ENCODE results near the gene CNTNAP2.

Gene CNTNAP2

DNA sequence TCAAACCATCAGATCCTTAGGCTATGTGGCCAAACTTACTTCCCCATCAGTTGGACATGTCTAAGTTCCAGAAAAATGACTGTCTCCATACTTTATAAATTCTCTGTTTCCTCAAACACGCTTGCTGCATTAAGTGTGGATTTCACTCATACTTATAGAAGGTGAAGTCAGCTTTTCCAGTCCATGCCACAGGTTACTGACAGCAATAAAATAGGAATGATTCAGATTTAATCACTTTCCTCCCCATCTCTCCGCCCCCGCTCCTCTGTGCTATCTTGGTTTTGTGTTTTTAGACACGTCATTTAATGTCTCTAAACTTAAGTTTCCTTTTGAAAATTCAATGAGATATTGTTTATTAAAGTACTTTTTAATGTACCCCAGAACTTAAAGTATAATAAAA, 1376.0 kb downstream of the CNTNAP2 start:
- peak; percentile 85 for DNase-seq (ENCODE audit: low read depth)

DNA sequence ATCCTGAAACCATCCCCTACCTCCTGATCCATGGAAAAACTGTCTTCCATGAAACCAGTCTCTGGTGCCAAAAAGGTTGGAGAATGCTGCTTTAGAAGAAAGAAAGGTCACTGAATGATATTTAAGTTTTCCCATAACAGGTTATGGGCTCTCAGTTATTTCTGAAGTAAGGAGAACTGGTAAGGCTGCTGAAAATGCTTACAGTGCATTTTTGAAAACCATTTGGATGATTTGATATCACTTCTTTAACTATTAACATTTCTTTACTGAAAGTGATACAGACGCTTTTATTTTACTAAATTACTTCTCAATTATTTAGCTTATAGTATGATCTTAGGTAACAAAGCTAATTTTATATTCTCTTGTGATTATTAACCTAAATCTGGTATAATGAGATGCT, 1379.6 kb downstream of the CNTNAP2 start:
- DNase-seq (ENCODE audit: low read depth) = no peak

DNA sequence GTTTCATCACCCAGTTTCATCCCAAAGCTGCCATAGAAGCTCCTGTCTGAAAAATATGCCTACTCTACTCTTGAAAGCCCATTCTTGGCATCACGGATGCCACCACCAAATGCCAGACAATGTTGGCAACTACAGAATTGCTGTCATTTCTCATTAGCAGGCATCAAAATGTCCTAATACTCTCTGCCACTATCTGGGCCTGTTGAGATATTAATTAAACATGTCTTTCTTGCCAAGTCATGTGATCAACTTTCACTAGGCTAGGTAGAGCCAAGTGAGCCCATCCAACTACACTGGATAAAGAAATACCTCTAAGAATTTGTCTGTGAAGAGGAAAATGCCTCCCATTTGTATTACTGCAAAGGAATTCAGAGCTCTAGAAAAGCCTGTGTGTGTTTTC, 1380.6 kb downstream of the CNTNAP2 start:
- no peak for DNase-seq (ENCODE audit: low read depth)

DNA sequence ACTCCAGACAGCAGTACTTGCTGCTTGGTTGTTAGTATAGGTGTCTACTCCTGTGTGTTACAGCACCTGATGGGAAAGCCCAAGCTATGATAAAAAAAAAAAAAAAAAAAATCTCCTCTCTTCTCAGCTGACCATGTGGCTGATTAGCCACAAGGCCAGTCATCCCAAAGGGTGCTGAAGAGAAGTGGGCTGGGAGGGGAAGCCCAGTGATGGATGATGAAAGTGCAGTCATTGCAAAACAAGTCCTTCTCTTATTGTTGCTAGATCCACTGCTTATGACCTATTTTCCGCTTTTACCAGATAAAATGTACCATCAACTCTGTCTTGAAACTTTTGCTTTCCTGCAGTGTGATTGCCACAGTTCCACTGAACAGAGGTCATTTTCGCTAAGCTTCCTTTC, 1381.5 kb downstream of the CNTNAP2 start:
- DNase-seq (ENCODE audit: low read depth) = no peak

DNA sequence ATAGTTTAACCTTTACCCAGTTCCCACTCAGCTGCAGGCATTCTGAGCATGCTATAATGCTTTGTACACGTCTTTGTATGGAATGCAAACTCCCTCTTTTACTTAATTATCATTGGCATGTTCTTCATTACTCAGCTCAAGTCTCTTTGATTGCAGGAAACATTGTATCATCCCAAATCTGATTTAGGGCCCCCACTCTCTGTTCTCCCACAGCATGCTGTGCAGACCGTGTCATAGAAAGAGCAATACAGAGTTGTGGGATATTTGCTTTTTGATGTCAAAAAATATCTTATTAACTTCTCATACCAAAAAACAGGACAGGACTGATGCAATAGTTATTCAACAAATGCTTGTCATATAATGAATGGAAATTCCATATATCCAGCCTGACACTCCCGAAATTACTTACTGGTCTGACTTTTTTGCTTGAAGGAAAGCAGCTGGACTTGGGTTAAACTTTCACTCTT, 1392.5 kb downstream of the CNTNAP2 start:
- peak; percentile 33 for DNase-seq (ENCODE audit: low read depth)

DNA sequence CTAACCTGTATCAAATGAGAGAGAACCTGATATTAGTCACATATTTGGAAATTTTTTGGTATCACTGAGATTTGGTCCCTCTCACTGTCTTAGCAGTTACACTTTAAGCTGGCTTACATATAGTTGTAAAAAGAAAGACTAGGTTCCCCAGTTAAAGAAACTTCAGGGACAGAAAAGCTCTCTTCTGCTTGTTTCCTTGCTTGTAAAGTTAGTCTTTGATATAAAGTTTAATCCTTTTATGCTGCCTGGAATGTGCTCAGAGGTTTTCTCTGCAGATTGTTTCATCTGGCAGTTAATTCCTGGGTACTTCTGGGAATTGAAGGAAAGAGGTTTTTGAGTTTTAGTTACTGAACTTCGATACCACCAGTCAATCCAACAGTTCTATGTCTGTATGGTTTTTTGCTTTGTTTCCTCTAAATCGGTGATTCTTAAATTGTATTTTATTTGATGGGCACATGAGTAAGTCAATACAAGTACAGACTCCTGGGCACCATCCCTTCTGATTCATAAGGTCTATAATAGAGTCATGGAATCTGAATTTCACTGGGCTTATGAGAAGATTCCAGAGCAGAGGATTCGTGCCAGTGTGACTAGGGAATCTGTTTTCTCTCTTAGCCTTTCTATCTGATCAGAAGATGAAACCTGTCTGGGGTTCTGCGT, 1393.1 kb downstream of the CNTNAP2 start:
- peak; percentile 77 for DNase-seq (ENCODE audit: low read depth)

DNA sequence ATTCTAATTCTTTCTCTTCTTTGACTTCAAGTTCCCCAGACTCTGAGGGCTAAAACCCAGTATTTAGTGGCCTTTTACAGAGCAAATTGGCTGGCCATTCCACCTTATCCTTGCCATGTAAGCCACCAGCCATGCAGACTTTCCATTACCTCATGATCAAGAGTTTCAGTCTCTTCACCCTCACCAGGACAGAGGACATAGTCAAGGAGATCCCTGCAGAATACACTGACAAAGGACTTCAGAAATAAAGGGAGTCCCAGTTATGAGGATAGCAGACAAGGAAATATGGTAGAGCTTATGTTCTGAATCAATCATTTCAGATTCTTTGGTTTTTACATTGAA, 1393.6 kb downstream of the CNTNAP2 start:
- DNase-seq (ENCODE audit: low read depth) = no peak

DNA sequence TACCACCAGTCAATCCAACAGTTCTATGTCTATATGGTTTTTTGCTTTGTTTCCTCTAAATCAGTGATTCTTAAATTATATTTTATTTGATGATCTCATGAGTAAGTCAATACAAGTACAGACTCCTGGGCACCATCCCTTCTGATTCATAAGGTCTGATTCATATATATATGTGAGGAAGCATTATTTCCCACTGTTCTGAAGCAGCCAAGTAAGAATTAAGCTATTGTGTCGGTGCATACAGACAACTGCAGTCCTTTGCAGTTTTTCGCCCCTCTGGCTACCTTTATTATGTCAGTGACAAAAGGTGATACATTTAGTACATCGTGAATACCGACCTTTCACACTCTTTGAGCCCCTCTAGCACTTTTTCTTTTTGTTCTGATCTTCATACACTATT, 1394.3 kb downstream of the CNTNAP2 start:
- DNase-seq (ENCODE audit: low read depth) = peak; percentile 89

DNA sequence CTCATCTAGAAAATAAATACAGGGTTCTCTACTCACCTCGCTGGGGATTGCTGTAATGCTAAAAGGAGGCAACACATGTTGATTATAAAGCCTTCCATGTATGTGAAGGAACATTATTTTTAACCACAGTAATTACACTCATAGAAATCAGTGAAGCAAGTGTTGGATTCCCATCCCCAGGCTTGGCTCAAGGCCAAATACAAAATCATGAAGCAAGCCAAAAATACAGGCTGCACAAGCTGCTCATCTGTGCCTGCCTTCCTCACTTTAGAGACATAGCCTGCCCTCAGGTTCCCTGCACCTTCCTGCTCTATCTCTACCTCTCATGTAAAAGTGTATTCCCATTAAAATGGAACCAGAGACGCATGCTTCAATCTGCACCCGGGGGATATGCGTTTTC, 1396.8 kb downstream of the CNTNAP2 start:
- no peak for DNase-seq (ENCODE audit: low read depth)

DNA sequence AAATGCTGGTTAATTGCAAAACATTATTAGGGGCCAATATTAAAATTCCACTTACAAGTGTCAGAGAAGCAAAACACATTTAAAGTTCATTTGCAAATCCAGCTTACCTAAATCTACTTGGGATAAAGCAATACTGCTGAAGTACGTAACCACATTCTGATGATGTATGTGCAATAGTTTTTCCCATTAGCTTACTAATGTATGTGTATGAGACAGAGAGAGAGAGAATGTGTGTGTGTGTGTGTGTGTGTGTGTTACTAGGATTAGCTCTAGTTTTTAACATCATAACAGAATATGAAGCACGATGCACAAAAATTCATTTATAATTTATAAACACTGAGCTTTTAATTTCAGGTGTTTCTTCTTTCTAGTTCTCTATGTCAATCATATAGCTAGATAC, 1399.8 kb downstream of the CNTNAP2 start:
- DNase-seq (ENCODE audit: low read depth) = no peak

DNA sequence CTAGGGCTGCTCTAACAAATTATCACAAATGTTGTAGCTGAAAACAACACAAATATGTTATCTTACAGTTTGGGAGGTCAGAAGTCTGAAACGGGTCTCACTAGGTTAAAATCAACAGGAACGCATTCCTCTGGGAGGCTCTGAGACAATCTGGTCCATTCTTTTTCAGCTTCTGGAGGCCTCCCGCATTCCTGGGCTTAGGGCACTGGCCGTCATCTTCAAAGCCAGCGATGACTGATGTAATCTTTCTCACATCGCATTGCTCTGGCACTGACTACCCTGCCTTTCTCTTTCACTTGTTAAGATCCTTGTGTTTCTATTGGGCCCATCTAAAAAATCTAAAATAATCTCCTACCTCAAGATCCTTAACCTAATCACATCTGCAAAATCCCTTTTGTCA, 1402.5 kb downstream of the CNTNAP2 start:
- DNase-seq (ENCODE audit: low read depth) = no peak

DNA sequence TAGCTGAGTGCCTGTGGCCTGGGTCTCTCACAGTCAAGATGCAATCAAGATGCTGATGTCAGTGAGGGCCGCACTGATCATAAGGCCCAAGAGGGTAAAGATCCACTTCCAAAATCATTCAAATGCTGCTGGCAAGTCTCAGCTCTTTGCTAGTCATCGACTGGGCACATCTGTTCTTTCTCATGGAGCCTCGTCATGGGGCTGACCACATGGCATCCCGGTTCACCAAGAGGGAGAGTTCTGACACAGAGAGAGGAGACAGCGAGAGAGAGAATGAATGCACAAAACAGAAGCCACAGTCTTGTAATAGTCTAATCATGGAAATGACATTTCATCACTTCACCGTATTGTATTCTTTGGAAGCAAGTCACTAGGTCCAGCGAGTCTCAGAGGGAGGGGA, 1406.5 kb downstream of the CNTNAP2 start:
- no peak for DNase-seq (ENCODE audit: low read depth)

DNA sequence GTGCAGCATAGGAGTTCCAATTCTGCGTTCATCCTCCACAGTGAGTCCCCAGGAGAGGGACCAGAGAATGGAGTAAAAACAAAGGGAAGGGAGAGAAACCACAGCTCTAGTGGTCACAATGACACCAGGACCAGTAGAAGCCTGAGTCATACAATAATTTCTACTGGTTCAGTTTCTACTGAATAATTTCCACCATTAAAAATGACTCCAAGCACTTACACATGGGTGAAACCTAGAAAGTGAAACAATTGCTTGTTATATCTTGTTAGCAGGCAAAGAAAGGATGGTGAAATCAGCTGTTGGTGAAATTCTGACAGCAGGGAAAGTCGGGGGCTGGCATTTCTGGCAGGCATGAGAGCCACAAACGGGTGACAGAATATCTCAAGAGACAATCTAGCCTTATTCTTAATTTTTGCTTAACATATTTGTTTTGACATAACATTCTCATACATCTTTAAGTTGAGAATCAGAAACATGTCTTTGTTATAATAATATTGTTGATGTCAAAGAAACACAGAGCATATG, 1408.2 kb downstream of the CNTNAP2 start:
- no peak for DNase-seq (ENCODE audit: low read depth)

DNA sequence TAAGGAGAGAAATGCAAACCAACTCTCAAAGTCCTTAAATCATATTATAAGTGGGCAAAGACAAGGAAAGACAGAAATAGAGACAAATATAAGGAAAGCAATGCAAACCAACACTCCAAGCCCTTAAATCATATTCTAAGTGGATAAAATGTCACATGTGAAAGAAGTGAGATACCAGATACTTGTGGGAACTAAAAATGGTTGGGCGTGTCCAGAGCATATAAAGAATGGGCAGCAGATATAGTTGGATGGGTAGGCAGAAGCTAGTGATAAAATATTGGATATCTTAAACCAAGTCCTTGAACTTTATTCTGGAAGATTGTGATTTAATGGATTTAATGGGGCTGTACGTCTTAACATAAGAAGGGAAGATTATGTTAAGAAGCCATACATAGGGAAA, 1408.7 kb downstream of the CNTNAP2 start:
- no peak for DNase-seq (ENCODE audit: low read depth)

DNA sequence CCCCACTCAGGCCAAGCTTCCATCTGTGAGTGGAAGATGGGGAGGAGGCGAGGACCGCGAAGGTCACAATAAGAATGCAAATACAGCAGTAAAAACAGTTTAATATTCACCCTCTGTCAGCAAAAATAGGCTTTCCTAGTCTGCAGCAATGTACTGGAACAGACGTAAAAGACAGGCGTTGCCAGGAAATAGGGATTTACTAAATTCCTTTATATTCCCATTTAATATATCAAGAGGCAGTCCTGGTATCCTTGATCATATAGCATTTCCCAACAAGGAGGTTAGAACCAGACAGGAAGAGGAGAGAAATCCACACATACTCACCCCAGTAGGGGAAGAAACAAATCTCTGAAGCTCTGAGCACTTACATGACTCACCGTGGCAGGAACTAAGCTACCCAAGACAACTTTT, 1419.1 kb downstream of the CNTNAP2 start:
- DNase-seq (ENCODE audit: low read depth) = peak; percentile 68

DNA sequence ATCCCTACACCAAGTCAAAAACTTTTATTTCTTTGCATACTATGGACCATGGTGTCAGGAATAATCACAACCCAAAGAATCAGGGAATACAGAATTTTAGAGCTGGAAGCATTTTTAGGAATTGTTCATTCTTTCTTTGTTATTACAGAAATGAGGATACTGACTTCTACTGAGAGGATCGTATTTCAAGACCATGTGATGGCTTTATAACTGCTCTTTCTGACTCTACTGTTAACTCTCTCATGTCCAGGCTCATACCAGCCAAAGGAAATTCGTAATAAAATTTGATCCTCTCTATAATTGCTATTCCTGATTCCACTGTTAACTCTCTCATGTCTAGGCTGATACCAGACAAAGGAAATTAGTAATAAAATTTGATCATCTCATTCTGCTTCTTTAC, 1423.1 kb downstream of the CNTNAP2 start:
- no peak for DNase-seq (ENCODE audit: low read depth)

DNA sequence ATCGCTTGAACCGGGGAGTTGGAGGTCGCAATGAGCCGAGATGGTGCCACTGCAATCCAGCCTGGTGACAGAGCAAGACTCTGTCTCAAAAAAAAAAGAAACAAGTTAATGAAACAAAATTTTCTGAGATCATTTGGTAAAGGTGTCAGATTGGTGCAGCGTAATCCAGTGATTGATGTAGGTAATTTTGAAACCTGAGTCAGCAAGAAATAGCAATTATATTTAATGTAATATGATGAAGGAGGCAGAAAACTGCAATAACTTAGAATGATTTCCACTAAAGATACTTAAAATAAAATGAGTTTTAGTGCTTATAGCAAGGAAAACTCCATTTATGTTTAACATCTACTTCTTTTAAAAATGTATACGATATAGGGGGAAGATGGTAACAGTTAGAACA, 1424.1 kb downstream of the CNTNAP2 start:
- no peak for DNase-seq (ENCODE audit: low read depth)

DNA sequence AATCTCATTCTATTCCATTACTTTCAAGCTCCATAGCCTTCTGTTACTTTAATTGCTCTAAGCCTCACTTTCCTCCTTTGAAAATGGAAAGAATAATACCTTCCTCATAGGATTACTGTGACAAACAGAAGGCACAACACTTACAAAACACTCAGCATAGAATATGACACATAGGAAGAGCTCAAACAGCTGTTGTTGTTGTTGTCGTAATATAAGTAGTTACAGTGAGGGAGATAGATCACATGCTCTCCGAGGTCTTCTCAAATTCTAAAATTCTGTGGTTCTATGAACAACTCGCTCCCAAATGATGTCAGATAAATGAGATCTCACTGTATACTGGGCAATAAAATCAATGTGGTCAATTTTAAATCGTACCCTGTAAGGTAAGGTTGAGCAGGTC, 1424.7 kb downstream of the CNTNAP2 start:
- DNase-seq (ENCODE audit: low read depth) = no peak

DNA sequence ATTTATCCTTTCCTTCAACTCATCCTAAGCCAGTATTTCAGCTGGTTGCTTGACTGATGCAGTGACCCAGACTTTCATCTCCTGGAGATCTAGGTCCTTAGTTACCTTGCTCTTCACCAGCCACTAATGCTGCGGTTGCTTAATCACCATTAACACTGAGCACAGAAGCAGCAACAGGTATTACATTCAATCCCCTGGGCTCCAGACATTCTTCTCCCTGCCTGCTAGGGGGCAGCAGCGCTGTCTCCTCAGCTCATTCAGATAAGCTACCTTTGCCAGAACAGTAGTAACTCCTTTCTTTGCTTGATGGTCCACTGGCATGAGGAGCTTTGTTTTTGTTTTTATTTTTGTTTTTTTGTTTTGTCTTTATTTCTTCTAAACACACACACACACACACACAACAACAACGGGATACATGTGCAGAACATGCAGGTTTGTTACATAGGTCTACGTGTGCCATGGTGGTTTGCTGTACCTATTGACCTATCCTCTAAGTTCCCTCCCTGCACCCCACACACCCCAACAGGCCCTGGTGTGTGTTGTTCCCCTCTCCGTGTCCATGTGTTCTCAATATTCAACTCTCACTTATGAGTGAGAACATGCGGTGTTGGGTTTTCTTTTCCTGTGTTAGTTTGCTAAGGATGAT, 1430.8 kb downstream of the CNTNAP2 start:
- peak; percentile 45 for DNase-seq (ENCODE audit: low read depth)

DNA sequence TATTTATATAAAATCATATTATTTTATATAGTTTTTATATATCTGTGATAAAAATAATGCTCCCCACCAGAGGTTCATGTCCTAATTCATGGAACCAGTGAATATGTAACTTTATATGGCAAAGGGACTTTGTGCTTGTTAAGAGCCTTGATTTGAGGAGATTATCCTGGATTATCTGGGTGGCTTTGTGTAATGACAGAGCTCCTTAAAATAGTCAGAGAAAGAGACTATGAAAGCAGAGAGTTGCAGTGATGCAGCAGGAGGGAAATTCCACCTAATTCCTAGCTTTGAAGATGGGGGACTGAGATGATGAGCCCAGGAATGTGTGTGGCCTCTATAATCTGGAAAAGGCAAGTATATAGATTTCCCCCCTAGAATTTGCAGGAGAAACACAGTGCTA, 1439.7 kb downstream of the CNTNAP2 start:
- DNase-seq (ENCODE audit: low read depth) = no peak

DNA sequence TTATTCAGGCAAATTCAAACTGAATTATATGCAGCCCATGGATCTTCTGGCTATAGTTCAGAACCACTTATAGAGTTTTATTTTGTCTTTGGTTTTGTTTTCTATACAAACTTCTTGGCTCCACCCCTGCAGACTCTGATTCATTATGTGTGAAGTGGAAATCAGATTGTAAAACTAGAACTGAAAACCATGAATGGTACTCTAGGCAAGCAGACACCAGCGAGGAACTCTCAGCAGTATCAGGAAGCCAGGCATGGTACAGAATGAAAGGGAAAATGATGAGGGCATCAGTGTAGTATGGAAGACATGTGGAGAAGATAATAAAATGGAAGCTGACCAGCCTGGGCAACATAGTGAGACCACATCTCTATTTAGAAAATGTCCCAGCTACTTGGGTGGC, 1447.1 kb downstream of the CNTNAP2 start:
- DNase-seq (ENCODE audit: low read depth) = no peak

DNA sequence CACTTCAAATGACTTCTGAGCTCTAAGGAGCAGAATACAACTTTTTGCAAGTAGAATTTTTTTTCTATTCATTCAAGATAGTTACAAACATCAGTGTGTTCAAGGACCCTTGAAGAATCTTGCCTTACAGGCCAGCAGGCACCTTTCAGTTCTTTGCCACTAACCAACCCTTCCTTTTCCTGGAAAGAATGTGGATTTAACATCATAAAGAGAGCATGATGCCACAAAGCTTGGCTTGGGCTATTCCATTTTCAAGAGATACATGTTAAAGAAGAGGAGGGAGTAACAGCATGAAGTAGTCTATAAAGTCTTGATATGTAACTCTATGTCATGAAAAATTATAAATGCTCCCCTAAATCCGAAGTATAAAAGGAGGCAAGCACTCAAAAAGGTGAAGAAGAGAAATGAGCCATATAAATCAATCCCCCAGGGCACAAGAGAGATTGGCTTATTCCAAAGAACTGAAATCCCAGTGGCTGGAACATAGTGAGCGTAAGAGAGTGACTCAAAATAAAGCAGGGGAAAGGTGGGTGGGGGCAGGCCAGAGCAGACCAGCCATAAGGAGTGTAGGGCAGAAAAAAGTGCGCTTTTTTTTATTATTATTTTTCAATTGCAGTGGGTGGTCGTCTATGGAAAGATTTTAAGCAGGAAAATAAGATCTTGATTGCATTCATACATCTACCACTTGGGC, 1448.3 kb downstream of the CNTNAP2 start:
- no peak for DNase-seq (ENCODE audit: low read depth)

DNA sequence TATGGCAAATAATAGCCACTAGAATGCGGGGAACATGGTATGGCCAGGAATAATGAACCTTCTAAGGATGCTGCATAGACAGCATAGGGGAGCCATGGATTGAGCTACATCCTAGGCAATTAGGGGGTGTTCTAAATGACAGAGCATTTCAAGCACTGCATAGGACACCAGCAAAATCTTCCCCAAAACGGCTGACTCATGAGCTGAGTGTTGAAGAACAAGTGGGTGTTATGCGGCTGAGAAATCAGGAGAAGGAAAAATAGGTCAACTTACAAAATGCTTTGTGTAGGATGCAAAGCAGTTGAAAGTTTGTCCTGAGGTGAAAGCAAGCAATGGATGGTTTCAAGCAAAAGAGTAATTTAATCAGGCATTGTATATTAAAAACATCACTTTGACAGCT, 1450.4 kb downstream of the CNTNAP2 start:
- DNase-seq (ENCODE audit: low read depth) = no peak
